Measurements from ENCODE around the gene TPD52L1.
"Not testable (repeated sequence)": the region's sequence is repeated elsewhere in the genome, so short reads cannot be mapped to it uniquely, and the experiment has no call there.

Gene TPD52L1

DNA sequence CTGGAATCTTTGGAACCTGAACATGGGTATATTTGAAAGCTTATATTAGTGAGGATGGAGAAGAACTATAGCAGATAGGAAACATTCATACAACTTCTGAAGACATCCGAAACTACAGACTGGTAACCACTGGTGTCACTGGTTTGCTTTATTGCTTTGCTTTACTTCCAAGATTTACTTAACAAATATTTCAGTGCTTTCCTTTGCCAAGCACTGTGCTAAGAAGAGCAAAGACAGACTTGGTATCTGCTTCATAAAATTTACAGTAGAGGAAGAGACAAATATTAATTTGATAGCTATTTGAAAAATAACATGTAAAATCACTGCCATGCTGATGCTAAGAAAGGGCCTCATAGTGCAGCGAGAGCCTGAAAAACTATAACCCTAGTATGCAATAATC lies 1.8 kb downstream of the TPD52L1 start:
- no peak for DNase-seq
- peaks cover 43% of the 10 kb centered on the region for H3K27me3 Mint-ChIP-seq
- no peaks in the 10 kb centered on the region for H3K36me3 Mint-ChIP-seq
- H3K27ac Mint-ChIP-seq, result no peak overlapping the region
- H3K9me3 Mint-ChIP-seq, result no peaks in the 10 kb centered on the region
- CTCF ChIA-PET, result interaction anchor here (1.2 kb wide), 1 partner anchor 48 kb away, joined by 3 read pairs; no protein-coding TSS in a partner anchor
- no peak overlapping the region for H3K4me3 Mint-ChIP-seq
- H3K4me1 Mint-ChIP-seq, result peaks cover 11% of the 10 kb centered on the region

DNA sequence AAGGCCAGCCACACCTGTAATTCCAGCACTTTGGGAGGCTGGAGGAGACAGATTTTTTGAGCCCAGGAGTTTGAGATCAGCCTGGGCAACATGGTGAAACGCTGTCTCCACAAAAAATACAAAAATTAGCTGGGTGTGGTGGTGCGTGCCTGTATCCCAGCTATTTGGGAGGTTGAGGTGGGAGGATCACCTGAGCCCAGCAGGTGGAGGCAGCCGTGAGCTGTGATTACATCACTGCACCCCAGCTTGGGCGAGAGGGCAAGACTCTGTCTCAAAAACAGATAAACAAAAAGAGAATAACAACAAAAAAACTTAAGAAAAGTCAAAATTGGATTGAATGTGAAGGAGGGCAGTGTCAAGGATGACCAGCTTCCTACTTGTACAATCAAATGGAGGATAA lies 2.9 kb downstream of the TPD52L1 start:
- Mint-ChIP-seq H3K27me3 (peaks cover 41% of the 10 kb centered on the region), H3K36me3 (no peaks in the 10 kb centered on the region), H3K9me3 (no peaks in the 10 kb centered on the region), H3K4me1 (peaks cover 11% of the 10 kb centered on the region), H3K4me3 (no peak overlapping the region), H3K27ac (no peak overlapping the region)
- DNase-seq, result no peak
- CTCF ChIA-PET, result interaction anchor here (0.6 to 1.2 kb wide), 2 partner anchors 47 to 745 kb away, joined by 3 read pairs; no protein-coding TSS in a partner anchor

DNA sequence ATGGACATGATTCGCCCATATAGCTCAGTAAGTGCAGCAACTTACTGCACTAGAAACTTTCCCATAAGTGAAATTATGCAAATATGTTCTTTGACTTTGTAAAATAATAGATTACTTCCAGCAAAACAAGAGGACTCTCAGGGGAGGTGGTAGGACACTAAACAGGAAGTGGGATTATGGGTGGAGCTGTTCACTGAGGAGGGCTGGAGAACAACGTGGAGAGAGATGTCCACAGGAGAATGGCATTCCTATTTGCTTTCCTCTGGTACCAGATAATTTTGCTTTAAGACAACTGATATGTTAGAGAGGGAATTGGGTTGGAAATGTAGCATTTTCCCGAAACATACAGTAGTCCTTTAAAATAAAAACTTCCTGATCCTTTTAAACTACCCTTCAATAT lies 3.7 kb downstream of the TPD52L1 start:
- peaks cover 34% of the 10 kb centered on the region for H3K27me3 Mint-ChIP-seq
- H3K36me3 Mint-ChIP-seq, result no peaks in the 10 kb centered on the region
- CTCF ChIA-PET, result interaction anchor here (0.6 kb wide), 1 partner anchor 8 kb away, joined by 3 read pairs; no protein-coding TSS in a partner anchor

DNA sequence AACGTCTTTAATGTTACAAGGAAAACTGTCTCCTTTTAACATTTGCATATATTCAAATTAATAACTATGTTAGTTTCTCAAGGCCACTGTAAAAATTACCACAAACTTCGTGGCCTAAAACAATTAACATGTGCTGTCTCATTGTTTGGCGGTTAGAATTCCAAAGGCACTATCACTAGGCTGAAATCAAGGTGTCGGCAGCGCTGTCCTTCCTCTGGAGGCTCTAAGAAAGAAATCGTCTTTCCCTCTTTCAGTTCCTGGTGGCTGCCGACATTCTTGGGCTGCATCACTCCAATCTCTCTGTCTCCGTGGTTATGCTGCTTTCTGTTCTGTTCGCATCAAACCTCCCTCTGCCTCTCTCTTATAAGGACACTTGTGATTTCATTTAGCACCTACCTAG lies 4.2 kb downstream of the TPD52L1 start:
- CTCF ChIA-PET, result interaction anchor here (0.6 kb wide), 1 partner anchor 7 kb away, joined by 3 read pairs; no protein-coding TSS in a partner anchor
- Mint-ChIP-seq H3K4me1 (peaks cover 11% of the 10 kb centered on the region), H3K9me3 (no peaks in the 10 kb centered on the region), H3K27ac (no peak overlapping the region), H3K4me3 (no peak overlapping the region), H3K27me3 (peaks cover 31% of the 10 kb centered on the region), H3K36me3 (no peaks in the 10 kb centered on the region)
- DNase-seq, result no peak

More for the DNA sequence above, 3.7 kb downstream of the TPD52L1 start:
- peaks cover 11% of the 10 kb centered on the region for H3K4me1 Mint-ChIP-seq
- H3K9me3 Mint-ChIP-seq, result no peaks in the 10 kb centered on the region
- no peak overlapping the region for H3K4me3 Mint-ChIP-seq
- H3K27ac Mint-ChIP-seq, result no peak overlapping the region
- DNase-seq, result no peak

DNA sequence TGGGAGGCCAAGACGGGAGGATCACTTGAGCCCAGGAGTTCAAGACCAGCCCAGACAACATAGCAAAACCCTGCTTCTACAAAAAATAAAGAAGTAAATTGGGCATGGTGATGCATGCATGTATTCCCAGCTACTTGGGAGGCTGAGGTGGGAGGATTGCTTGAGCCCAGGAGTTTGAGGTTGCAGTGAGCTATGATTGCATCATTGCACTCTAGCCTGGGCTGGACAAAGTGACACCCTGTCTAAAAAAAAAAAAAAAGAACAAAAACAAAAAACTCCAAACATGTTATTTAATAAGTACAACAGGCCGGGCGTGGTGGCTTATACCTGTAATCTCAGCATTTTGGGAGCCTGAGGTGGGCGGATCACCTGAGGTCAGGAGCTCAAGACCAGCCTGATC lies 9.8 kb downstream of the TPD52L1 start:
- H3K4me3 Mint-ChIP-seq, H3K4me1 Mint-ChIP-seq, H3K36me3 Mint-ChIP-seq: not testable (repeated sequence)

DNA sequence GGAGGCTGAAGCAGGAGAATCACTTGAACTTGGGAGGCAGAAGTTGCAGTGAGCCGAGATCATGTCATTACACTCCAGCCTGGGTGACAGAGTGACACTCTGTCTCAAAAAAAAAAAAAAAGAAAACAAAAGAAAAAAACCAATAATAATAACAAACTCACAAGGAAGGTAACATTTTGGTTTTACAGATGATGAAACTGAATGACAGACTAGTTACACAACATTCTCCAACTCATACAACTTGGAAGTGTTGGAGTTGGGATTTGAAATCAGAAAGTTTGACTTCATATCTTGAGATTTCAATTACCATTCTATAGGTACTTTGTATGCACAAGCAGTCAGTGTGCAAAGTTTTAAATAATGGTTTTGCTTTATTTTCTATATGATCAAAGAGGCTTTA lies 10.2 kb downstream of the TPD52L1 start:
- no peaks in the 10 kb centered on the region for H3K36me3 Mint-ChIP-seq
- H3K4me1 Mint-ChIP-seq, result no peaks in the 10 kb centered on the region
- CTCF ChIA-PET, result interaction anchor here (2.1 kb wide), 1 partner anchor 10 kb away, joined by 10 read pairs; the partner anchor contains the start of gene TPD52L1
- DNase-seq, result no peak
- no peak overlapping the region for H3K27ac Mint-ChIP-seq
- peaks cover 1% of the 10 kb centered on the region for H3K27me3 Mint-ChIP-seq
- H3K9me3 Mint-ChIP-seq, result no peaks in the 10 kb centered on the region
- H3K4me3 Mint-ChIP-seq, result no peak overlapping the region

More for the DNA sequence above, 9.8 kb downstream of the TPD52L1 start:
- H3K27me3 Mint-ChIP-seq, H3K9me3 Mint-ChIP-seq, H3K27ac Mint-ChIP-seq, DNase-seq: not testable (repeated sequence)
- CTCF ChIA-PET, result interaction anchor here (2.1 kb wide), 1 partner anchor 9 kb away, joined by 10 read pairs; the partner anchor contains the start of gene TPD52L1

DNA sequence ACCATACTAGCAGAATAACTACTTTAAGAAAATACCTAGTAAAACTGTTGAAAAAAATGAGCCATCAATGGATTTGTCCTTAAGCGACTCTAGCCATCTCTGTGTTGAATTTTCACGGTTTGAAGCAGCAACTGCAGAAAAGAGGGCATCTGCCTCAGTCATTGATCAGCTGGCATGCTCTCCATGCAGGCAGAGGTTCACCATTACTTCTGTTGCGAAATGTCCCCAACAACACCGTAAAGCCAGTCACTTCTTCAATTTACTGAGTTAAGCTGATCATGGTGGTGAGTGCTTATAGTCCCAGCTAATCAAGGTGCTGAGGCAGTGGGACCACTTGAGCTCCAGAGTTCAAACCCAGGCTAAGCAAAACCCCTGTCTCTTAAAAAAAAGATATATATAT lies 11.1 kb downstream of the TPD52L1 start:
- CTCF ChIA-PET, result interaction anchor here (0.7 kb wide), 1 partner anchor 7 kb away, joined by 3 read pairs; no protein-coding TSS in a partner anchor
- DNase-seq, result no peak
- no peak overlapping the region for H3K27ac Mint-ChIP-seq
- peaks cover 9% of the 10 kb centered on the region for H3K27me3 Mint-ChIP-seq
- no peak overlapping the region for H3K4me3 Mint-ChIP-seq
- no peaks in the 10 kb centered on the region for H3K9me3 Mint-ChIP-seq
- no peaks in the 10 kb centered on the region for H3K4me1 Mint-ChIP-seq
- H3K36me3 Mint-ChIP-seq, result no peaks in the 10 kb centered on the region

DNA sequence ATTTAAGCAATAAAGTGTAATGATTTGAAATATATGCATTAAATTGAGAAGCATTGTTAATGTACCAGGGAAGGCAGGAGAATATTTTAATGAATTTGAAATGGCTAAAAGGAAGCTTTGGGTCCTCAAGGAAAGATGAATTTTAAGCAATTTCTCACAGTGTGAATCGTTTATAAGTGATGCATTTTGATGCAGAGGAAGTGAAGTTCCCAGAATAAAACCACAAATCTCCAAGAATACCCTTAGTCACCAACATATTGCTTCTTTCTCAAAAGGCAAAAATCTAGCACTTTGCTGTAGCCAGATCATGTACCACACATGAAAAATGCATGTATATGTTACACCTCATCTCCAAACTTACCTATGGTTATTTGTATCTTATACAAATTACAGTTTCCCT lies 11.7 kb downstream of the TPD52L1 start:
- H3K36me3 Mint-ChIP-seq, result no peaks in the 10 kb centered on the region
- CTCF ChIA-PET, result interaction anchor here (0.7 kb wide), 1 partner anchor 8 kb away, joined by 3 read pairs; no protein-coding TSS in a partner anchor
- no peaks in the 10 kb centered on the region for H3K9me3 Mint-ChIP-seq
- H3K27me3 Mint-ChIP-seq, result peaks cover 9% of the 10 kb centered on the region
- no peaks in the 10 kb centered on the region for H3K4me1 Mint-ChIP-seq
- no peak overlapping the region for H3K4me3 Mint-ChIP-seq
- DNase-seq, result no peak
- H3K27ac Mint-ChIP-seq, result no peak overlapping the region

DNA sequence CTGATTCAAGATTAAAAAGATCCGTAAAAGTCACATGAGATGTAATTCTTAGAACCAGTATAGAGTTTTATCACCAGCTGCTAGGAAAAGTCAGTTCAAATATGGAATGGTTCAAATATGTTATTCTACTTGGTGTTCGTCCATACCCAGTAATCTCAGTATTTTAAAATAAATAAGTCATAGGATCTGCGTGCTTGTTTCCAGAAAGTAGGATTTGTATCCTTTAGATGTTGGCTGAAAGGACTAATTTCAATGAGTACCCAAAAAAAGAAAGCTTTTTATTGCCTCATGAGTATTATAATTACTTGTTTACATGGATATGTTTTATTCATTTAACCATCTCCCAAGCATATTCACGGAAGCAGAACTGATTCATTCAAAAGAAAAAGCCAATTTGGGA lies 12.2 kb downstream of the TPD52L1 start:
- Mint-ChIP-seq H3K27ac (no peak overlapping the region), H3K4me1 (no peaks in the 10 kb centered on the region), H3K36me3 (no peaks in the 10 kb centered on the region), H3K27me3 (peaks cover 9% of the 10 kb centered on the region), H3K4me3 (no peak overlapping the region), H3K9me3 (no peaks in the 10 kb centered on the region)
- CTCF ChIA-PET, result no interaction called here
- no peak for DNase-seq

DNA sequence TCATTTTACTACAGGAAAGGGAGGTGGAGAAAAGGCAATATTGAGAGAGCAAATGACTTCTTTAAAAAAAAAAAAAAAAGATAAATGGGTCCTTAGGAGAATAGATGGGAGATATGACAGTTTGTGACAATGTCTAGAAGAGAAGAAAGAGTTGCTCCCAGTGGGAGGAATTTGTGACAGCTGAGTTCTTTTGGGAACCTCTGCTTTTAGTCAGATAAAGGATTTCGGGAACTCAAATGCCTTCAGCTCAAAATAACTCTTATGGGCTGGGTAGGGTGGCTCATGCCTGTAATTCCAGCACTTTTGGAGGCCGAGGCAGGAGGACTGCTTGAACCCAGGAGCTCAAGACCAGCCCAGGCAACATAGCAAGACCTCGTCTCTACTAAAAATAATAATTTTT lies 13.1 kb downstream of the TPD52L1 start:
- CTCF ChIA-PET, result no interaction called here
- Mint-ChIP-seq H3K27me3 (peaks cover 9% of the 10 kb centered on the region), H3K4me1 (no peaks in the 10 kb centered on the region)

DNA sequence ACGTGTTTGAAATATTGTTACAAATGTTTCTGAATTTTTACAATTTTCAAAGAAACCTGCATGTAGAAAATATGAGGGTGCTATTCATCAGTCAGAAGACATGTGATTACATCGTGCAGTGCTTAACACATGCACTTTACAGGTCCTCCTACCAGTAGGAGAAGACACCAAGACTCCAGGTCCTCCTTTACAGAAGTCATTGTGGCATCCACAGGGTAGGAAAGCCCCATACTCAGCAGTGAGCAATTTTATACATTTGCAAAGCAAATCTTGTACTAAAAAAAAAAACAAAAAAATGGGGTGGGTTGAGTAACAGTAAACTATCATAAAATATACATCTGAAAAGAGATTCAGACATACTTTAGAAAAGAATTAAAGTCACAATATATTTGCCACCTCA lies 14.0 kb downstream of the TPD52L1 start:
- CTCF ChIA-PET, result no interaction called here
- Mint-ChIP-seq H3K27me3 (peaks cover 13% of the 10 kb centered on the region), H3K4me1 (no peaks in the 10 kb centered on the region), H3K36me3 (no peaks in the 10 kb centered on the region), H3K4me3 (no peak overlapping the region), H3K27ac (no peak overlapping the region), H3K9me3 (no peaks in the 10 kb centered on the region)
- DNase-seq, result no peak

More for the DNA sequence above, 13.1 kb downstream of the TPD52L1 start:
- Mint-ChIP-seq H3K27ac (no peak overlapping the region), H3K9me3 (no peaks in the 10 kb centered on the region), H3K36me3 (no peaks in the 10 kb centered on the region), H3K4me3 (no peak overlapping the region)
- no peak for DNase-seq

DNA sequence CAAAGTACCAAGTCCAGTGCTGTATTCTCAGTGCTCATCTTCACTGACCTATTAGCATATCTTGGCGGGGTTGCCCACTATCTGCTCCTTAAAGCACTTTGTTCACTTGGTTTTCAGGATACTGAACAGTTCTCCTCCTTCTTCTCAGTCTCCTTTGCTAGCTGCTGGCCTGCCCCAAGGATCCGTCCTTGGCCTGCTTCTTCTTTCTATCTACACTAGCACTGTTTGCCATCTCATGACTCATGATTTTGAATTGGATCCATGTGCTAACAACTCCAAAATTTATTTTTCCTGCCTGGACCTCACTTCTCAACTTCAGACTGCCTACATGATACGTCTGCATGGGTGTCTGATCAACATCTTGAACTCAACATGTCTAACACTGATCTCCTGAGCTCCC lies 15.5 kb downstream of the TPD52L1 start:
- Mint-ChIP-seq H3K27ac (no peak overlapping the region), H3K27me3 (peaks cover 13% of the 10 kb centered on the region), H3K36me3 (no peaks in the 10 kb centered on the region), H3K4me3 (no peak overlapping the region), H3K4me1 (no peaks in the 10 kb centered on the region), H3K9me3 (no peaks in the 10 kb centered on the region)
- DNase-seq, result no peak
- CTCF ChIA-PET, result no interaction called here

DNA sequence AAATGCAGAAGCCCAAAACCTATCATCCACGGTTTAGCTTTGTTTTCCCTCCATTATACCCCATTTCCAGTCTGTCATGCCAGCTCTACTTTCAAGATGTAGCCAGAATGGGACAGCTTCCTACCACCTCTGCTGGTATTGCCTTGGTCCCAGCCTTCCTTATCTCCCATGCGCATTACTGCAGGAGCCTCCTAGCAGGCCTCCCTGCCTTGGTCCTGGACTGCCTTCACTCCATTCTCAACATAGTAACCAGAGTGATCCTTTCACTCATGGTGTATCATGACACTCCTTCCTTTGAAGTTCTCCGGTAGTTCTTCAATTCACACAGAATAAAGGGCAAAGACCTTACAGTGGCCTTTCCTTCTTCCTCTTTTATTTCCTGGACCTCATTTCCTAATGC lies 15.9 kb downstream of the TPD52L1 start:
- H3K4me1 Mint-ChIP-seq, result no peaks in the 10 kb centered on the region
- no peaks in the 10 kb centered on the region for H3K9me3 Mint-ChIP-seq
- DNase-seq, result no peak
- H3K4me3 Mint-ChIP-seq, result no peak overlapping the region
- H3K27me3 Mint-ChIP-seq, result peaks cover 13% of the 10 kb centered on the region
- H3K27ac Mint-ChIP-seq, result no peak overlapping the region
- no peaks in the 10 kb centered on the region for H3K36me3 Mint-ChIP-seq
- CTCF ChIA-PET, result no interaction called here

DNA sequence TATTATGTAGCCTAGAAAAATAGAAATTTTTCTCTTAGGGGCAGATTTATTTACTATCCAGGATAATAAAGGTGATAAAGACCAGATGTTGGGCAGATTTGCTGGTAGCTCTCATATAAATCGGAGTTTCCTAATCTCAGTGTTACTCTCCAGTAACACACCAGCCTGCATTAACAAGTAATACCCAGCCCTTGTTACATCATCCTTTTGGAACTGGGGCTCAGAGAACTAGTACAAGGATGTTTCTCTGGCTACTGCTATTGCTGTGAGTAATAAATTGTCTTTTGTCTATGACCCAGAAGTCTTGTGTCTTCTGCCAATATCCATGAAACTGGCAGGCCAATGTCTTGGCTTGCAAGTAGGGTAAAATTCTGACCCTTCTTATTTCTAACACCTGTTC lies 16.8 kb downstream of the TPD52L1 start:
- Mint-ChIP-seq H3K4me3 (no peak overlapping the region), H3K27ac (no peak overlapping the region), H3K36me3 (no peaks in the 10 kb centered on the region), H3K9me3 (no peaks in the 10 kb centered on the region), H3K4me1 (no peaks in the 10 kb centered on the region), H3K27me3 (peaks cover 13% of the 10 kb centered on the region)
- CTCF ChIA-PET, result no interaction called here
- DNase-seq, result no peak

DNA sequence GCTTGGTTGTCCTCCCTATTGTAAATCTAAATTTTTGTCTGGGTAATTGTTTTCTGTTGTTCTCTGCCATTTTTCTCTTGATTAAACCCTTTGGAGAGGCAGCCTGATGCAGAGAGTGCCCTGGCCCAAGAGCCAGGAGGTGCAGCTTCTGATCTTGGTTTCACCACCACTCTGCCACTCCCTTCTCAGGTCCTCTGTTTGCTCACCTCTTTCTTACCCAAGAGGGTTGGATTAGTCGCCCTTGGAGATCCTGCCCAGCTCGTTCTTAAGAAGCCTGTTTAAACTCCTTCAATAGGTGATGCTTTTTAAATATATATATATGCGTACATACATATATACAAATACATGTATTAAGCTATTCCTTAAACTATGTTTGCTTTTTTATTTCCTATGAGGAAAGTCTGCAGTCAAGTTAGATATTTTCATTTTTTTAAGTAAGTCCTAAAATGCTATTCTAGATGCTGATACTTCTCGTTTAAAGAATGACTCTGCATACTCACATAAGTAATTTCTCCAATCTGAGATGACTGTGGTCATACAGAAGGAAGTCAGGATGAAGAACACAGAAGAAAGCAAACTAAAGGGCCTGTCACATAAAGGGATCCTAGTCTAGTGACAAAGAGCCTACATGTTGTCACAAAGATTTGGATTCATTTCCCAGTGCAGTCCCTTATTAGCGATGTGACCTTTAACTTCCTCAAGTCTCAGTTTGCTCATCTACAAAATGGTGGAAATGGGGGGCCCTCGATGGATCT lies 19.9 kb downstream of the TPD52L1 start:
- CTCF ChIA-PET, result no interaction called here
- H3K27ac Mint-ChIP-seq, result no peak overlapping the region
- no peak overlapping the region for H3K4me3 Mint-ChIP-seq
- no peaks in the 10 kb centered on the region for H3K4me1 Mint-ChIP-seq
- no peaks in the 10 kb centered on the region for H3K9me3 Mint-ChIP-seq
- no peaks in the 10 kb centered on the region for H3K36me3 Mint-ChIP-seq
- DNase-seq, result no peak
- peaks cover 19% of the 10 kb centered on the region for H3K27me3 Mint-ChIP-seq

Data from activated naive CD4-positive, alpha-beta T cell treated with anti-CD3 and anti-CD28 coated beads, Interleukin-2, amount 10 ng/mL, durations not matched to agents 7 days and 5 days (primary cell).